K562 (cell line): ENCODE results near the gene ICAM2. TPM values are rescaled to one million over a fixed set of nuclear protein-coding genes. Genes with fewer than 3 reads are reported as not detected.

Experiments used
- CREBBP ChIP-seq: IDR thresholded peaks from one replicate; pipeline ENCODE4 v1.6.1; 2012; ENCODE audit warnings: low read depth, mild to moderate bottlenecking, control low read depth, inconsistent platforms, low read length
- ERF ChIP-seq: fragments of 450-650 bp; formaldehyde crosslinking; IDR thresholded peaks from 2 replicates; pipeline ENCODE4 v1.4.0; 2020; ENCODE audit warnings: mild to moderate bottlenecking, mixed read lengths
- FOSL1 ChIP-seq: fragments of 200-800 bp; sonication (Bioruptor generic); conservative IDR thresholded peaks from 2 replicates; pipeline ENCODE4 v1.6.1; 2016; ENCODE audit warnings: missing genetic modification characterization, missing compliant biosample characterization
- HDAC8 ChIP-seq: fragments of 450-650 bp; IDR thresholded peaks from 2 replicates; pipeline ENCODE4 v1.6.1; 2016; ENCODE audit warnings: mild to moderate bottlenecking, missing genetic modification characterization, moderate library complexity, missing compliant biosample characterization
- KDM5B ChIP-seq: fragments of 200-600 bp; sonication (generic); IDR thresholded peaks from 2 replicates; pipeline ENCODE4 v1.6.1; 2012; ENCODE audit warnings: low read depth, mild to moderate bottlenecking, moderate library complexity, low read length, control low read depth, inconsistent platforms; ENCODE audit not compliant: insufficient replicate concordance
- MTF1 ChIP-seq: fragments of 250-450 bp; sonication (Bioruptor Pico); IDR thresholded peaks from 2 replicates; pipeline ENCODE4 v1.9.0; 2021; ENCODE audit warnings: moderate library complexity, mild to moderate bottlenecking, inconsistent platforms, borderline replicate concordance
- NFIC ChIP-seq: fragments of 450-650 bp; IDR thresholded peaks from 2 replicates; pipeline ENCODE4 v1.6.1; 2017; ENCODE audit warnings: mild to moderate bottlenecking, inconsistent platforms
- NFIX ChIP-seq: fragments of 250-450 bp; sonication (Bioruptor Pico); IDR thresholded peaks from 2 replicates; pipeline ENCODE4 v1.4.0; 2020; ENCODE audit warnings: low read depth, mild to moderate bottlenecking, moderate library complexity
- PRMT5 ChIP-seq: sonication (generic); formaldehyde crosslinking; IDR thresholded peaks from 2 replicates; pipeline ENCODE4 v1.5.0; 2020; ENCODE audit warnings: missing genetic modification reagents
- RBBP5 ChIP-seq: fragments of 200-600 bp; sonication (generic); IDR thresholded peaks from 2 replicates; pipeline ENCODE4 v1.6.1; 2012; ENCODE audit warnings: borderline replicate concordance, mild to moderate bottlenecking, low read length, control low read depth, inconsistent platforms; ENCODE audit not compliant: insufficient read depth, poor library complexity, severe bottlenecking
- SRF ChIP-seq, 2 experiments: fragments of 250-450, 450-650 bp in 1 of 2; sonication (Bioruptor Pico) in 1 of 2; sonication (generic) in 1 of 2; formaldehyde crosslinking; IDR thresholded peaks; 2 replicates each; pipeline versions ENCODE4 v1.5.0 to v1.5.1; 2020 to 2022; ENCODE audit warnings: mild to moderate bottlenecking in 1 of 2, missing genetic modification reagents in 1 of 2
- STAG1 ChIP-seq: sonication (generic); formaldehyde crosslinking; IDR thresholded peaks from 2 replicates; pipeline ENCODE4 v1.5.0; 2020; ENCODE audit warnings: missing genetic modification reagents, borderline replicate concordance
- TRIM24 ChIP-seq, 2 experiments: fragments of 450-650 bp; IDR thresholded peaks; 2 replicates each; pipeline ENCODE4 v1.6.1; 2016
- XRCC4 ChIP-seq: IDR thresholded peaks from one replicate; pipeline ENCODE4 v1.6.1; 2011; ENCODE audit not compliant: insufficient read depth, insufficient read length; ENCODE audit errors: extremely low read depth
- ZNF146 ChIP-seq: IDR thresholded peaks from one replicate; pipeline ENCODE4 v1.6.1; 2018; ENCODE audit warnings: missing compliant biosample characterization; ENCODE audit not compliant: unreplicated experiment
- ZNF274 ChIP-seq: IDR thresholded peaks from 2 replicates; pipeline ENCODE4 v1.6.1; 2011; ENCODE audit warnings: low read depth, mild to moderate bottlenecking, low read length, moderate library complexity, borderline replicate concordance
- polyA plus RNA-seq, 8 experiments: library from polyadenylated mRNA; depleted of rRNA in 4 of 8; stranded (reverse) in 5 of 8; unstranded in 3 of 8; fragments of >200 nt; fragmentation: Nextera tagmentation in 2 of 8; fragmentation: Illumina TruSeq in 1 of 8; extraction: Ambion mirVana in 2 of 8; extraction: Trizol in 1 of 8; gene quantifications; 2 replicates each; pipeline versions ENCODE4 v1.2.1 to v1.2.3, GENCODE V29; 2011 to 2014; ENCODE audit warnings: inconsistent platforms in 1 of 8, missing spikeins in 1 of 8
- total RNA-seq, 7 experiments: library from RNA; depleted of rRNA in 6 of 7; stranded (reverse); fragments of >200 nt in 6 of 7; fragmentation: Illumina TruSeq in 2 of 7; extraction: Trizol in 2 of 7; gene quantifications; 2 replicates each; pipeline versions ENCODE4 v1.2.1 to v1.2.3, GENCODE V29; 2011 to 2021; ENCODE audit warnings: low replicate concordance in 1 of 7
- TF ChIP-seq, protein P1 (sequence below): fragments of 250-450 bp; sonication (Bioruptor Pico); IDR thresholded peaks from 2 replicates; pipeline ENCODE4 v1.4.0; 2020
- TF ChIP-seq, protein P2 (sequence below): fragments of 450-650 bp; IDR thresholded peaks from 2 replicates; pipeline ENCODE4 v1.6.1; 2016; ENCODE audit warnings: missing biosample characterization, missing genetic modification characterization
- TF ChIP-seq, protein P3 (sequence below): sonication (generic); formaldehyde crosslinking; IDR thresholded peaks from 2 replicates; pipeline ENCODE4 v1.8.0; 2022; ENCODE audit warnings: mild to moderate bottlenecking, missing genetic modification reagents

ICAM2 gene
- total and polyA plus RNA-seq, 9 of the 15 experiments (the other 6 are each of a cell fraction or from before 2014, with no cell fraction given) = 37.9 to 89.4 (median 60.6) TPM

DNA sequence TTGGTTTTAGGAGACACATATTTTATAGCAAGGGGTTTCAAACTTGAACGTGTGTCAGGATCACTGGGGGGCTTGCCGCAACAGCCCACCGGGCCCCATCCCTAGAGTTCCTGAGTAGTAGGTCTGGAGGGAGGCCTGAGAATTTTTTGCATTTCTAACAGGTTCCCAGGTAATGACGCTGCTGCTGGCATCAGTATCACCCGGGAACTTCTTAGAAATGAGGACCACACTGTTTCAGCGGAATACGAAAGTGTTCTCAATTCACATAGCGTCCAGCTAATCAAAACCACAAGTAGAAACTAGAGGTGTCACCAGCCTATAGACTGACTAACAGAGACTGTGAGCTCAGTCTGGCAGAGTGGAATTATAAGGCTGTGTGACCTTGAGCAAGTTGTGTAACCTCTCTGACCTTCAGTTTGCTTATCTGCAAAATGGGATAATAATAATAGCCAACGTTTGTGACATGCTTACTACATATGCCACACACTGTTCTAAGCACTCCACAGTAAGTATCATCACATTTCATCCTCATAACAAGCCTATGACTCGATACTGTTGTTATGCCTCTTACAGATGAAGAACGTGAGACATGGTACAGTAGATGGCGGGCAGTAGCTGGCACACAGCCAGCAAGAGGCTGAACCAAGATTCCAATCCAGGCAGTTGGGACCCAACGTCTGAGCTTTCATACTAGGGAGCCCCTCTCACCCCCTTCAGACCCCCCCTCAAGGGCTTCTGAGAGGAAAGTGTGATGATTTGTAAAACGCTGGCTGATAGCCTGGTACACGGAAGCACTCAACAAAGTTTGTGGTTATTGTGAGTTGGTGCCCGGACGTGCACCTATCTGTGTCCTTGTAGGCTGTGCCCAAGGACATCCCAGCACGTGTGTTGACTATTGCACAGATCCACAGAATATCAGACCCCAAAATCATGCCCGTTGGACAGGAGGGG is 4.6 kb upstream of the ICAM2 start (continued):
- TF ChIP-seq, protein P1, sequence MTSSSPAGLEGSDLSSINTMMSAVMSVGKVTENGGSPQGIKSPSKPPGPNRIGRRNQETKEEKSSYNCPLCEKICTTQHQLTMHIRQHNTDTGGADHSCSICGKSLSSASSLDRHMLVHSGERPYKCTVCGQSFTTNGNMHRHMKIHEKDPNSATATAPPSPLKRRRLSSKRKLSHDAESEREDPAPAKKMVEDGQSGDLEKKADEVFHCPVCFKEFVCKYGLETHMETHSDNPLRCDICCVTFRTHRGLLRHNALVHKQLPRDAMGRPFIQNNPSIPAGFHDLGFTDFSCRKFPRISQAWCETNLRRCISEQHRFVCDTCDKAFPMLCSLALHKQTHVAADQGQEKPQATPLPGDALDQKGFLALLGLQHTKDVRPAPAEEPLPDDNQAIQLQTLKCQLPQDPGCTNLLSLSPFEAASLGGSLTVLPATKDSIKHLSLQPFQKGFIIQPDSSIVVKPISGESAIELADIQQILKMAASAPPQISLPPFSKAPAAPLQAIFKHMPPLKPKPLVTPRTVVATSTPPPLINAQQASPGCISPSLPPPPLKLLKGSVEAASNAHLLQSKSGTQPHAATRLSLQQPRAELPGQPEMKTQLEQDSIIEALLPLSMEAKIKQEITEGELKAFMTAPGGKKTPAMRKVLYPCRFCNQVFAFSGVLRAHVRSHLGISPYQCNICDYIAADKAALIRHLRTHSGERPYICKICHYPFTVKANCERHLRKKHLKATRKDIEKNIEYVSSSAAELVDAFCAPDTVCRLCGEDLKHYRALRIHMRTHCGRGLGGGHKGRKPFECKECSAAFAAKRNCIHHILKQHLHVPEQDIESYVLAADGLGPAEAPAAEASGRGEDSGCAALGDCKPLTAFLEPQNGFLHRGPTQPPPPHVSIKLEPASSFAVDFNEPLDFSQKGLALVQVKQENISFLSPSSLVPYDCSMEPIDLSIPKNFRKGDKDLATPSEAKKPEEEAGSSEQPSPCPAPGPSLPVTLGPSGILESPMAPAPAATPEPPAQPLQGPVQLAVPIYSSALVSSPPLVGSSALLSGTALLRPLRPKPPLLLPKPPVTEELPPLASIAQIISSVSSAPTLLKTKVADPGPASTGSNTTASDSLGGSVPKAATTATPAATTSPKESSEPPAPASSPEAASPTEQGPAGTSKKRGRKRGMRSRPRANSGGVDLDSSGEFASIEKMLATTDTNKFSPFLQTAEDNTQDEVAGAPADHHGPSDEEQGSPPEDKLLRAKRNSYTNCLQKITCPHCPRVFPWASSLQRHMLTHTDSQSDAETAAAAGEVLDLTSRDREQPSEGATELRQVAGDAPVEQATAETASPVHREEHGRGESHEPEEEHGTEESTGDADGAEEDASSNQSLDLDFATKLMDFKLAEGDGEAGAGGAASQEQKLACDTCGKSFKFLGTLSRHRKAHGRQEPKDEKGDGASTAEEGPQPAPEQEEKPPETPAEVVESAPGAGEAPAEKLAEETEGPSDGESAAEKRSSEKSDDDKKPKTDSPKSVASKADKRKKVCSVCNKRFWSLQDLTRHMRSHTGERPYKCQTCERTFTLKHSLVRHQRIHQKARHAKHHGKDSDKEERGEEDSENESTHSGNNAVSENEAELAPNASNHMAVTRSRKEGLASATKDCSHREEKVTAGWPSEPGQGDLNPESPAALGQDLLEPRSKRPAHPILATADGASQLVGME (CRISPR knock-in tag) = no peak
- TF ChIP-seq RBBP5 = no peak
- TF ChIP-seq ERF = no peak
- TF ChIP-seq KDM5B = no peak
- no peak for TF ChIP-seq ZNF146 (CRISPR knock-in tag)
- peak; percentile 64; the same call in 1 of the 2 replicates for TF ChIP-seq HDAC8 (tag)
- peak; percentile 95 for TF ChIP-seq NFIC
- TF ChIP-seq ZNF274 = no peak
- TF ChIP-seq STAG1 (CRISPR knock-in tag) = no peak
- TF ChIP-seq, protein P2, sequence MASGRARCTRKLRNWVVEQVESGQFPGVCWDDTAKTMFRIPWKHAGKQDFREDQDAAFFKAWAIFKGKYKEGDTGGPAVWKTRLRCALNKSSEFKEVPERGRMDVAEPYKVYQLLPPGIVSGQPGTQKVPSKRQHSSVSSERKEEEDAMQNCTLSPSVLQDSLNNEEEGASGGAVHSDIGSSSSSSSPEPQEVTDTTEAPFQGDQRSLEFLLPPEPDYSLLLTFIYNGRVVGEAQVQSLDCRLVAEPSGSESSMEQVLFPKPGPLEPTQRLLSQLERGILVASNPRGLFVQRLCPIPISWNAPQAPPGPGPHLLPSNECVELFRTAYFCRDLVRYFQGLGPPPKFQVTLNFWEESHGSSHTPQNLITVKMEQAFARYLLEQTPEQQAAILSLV (tag) = no peak
- TF ChIP-seq NFIX (CRISPR knock-in tag) = peak; percentile 60
- TF ChIP-seq FOSL1 (tag) = no peak; the same call in 1 of the 2 replicates
- TF ChIP-seq CREBBP = no peak
- TF ChIP-seq, protein P3, sequence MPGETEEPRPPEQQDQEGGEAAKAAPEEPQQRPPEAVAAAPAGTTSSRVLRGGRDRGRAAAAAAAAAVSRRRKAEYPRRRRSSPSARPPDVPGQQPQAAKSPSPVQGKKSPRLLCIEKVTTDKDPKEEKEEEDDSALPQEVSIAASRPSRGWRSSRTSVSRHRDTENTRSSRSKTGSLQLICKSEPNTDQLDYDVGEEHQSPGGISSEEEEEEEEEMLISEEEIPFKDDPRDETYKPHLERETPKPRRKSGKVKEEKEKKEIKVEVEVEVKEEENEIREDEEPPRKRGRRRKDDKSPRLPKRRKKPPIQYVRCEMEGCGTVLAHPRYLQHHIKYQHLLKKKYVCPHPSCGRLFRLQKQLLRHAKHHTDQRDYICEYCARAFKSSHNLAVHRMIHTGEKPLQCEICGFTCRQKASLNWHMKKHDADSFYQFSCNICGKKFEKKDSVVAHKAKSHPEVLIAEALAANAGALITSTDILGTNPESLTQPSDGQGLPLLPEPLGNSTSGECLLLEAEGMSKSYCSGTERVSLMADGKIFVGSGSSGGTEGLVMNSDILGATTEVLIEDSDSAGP (CRISPR knock-in tag) = no peak
- TF ChIP-seq XRCC4 = no peak
- TF ChIP-seq MTF1 (CRISPR knock-in tag) = no peak
- TF ChIP-seq TRIM24 (IDR thresholded peaks at IDR 0.05) = no peak
- TF ChIP-seq PRMT5 = no peak
- TF ChIP-seq SRF (CRISPR knock-in tag; IDR thresholded peaks at IDR 0.05) = no peak
